Measurements from ENCODE around the gene FGF23.

FGF23 gene

GRCh38 chr12:4379405-4379804 is at the start of gene FGF23:
TSS of gene FGF23 (minus strand) at chr12:4379712. CDS start at chr12:4379582, 130 bp downstream.
- peak; percentile 3 for DNase-seq (ENCODE audit: low read depth)
- no peak for TF ChIP-seq CTCF (conservative IDR thresholded peaks at IDR 0.05; ENCODE audit: low read length)
- H3K4me3 ChIP-seq (ENCODE audit: low read length) = no peak within 1 kb of the TSS

- DNase-seq (ENCODE audit: low read depth) = no peak
- no peak overlapping the region for H3K4me3 ChIP-seq (ENCODE audit: low read length)
- TF ChIP-seq CTCF (conservative IDR thresholded peaks at IDR 0.05; ENCODE audit: low read length) = no peak
Observed at GRCh38 chr12:4424422-4424821, 44.9 kb upstream of the FGF23 start.

- DNase-seq (ENCODE audit: low read depth) = no peak
- no peak overlapping the region for H3K4me3 ChIP-seq (ENCODE audit: low read length)
Observed at GRCh38 chr12:4423528-4424195, 44.1 kb upstream of the FGF23 start.

GRCh38 chr12:4422985-4423384 is 43.5 kb upstream of the FGF23 start:
- H3K4me3 ChIP-seq (ENCODE audit: low read length) = no peak overlapping the region
- no peak for TF ChIP-seq CTCF (conservative IDR thresholded peaks at IDR 0.05; ENCODE audit: low read length)
- no peak for DNase-seq (ENCODE audit: low read depth)

More at GRCh38 chr12:4423528-4424195, 44.1 kb upstream of the FGF23 start:
- TF ChIP-seq CTCF (conservative IDR thresholded peaks at IDR 0.05; ENCODE audit: low read length) = no peak

GRCh38 chr12:4421590-4422031 is 42.1 kb upstream of the FGF23 start:
- peak; percentile 24 for DNase-seq (ENCODE audit: low read depth)
- peak; percentile 66 for TF ChIP-seq CTCF (conservative IDR thresholded peaks at IDR 0.05; ENCODE audit: low read length)
- H3K4me3 ChIP-seq (ENCODE audit: low read length) = no peak overlapping the region

GRCh38 chr12:4420138-4420670 is 40.7 kb upstream of the FGF23 start:
- H3K4me3 ChIP-seq (ENCODE audit: low read length) = no peak overlapping the region
- no peak for DNase-seq (ENCODE audit: low read depth)
- TF ChIP-seq CTCF (conservative IDR thresholded peaks at IDR 0.05; ENCODE audit: low read length) = no peak

GRCh38 chr12:4418913-4419312 is 39.4 kb upstream of the FGF23 start:
- no peak overlapping the region for H3K4me3 ChIP-seq (ENCODE audit: low read length)
- no peak for TF ChIP-seq CTCF (conservative IDR thresholded peaks at IDR 0.05; ENCODE audit: low read length)
- no peak for DNase-seq (ENCODE audit: low read depth)

Data from AG10803 (cell line).